Keratinocyte (primary cell): ENCODE data around the gene PPFIBP2. TPM values are rescaled to one million over a fixed set of nuclear protein-coding genes. Genes with fewer than 3 reads are reported as not detected.

Source experiments
- DNase-seq: peaks from one replicate; pipeline ENCODE4 v3.0.0-alpha.2; 2011; ENCODE audit warnings: low read depth, missing footprints, low spot score
- FAIRE-seq: peaks from 2 replicates; lab custom pipeline; 2011; peaks lifted over from hg19 to GRCh38; lab: Jason Lieb, UNC
- H2AFZ ChIP-seq: 2 replicates; pipeline ENCODE4 v1.6.0; 2012; ENCODE audit warnings: low read length, control low read depth, inconsistent platforms; ENCODE audit not compliant: control insufficient read depth
- H3K27ac ChIP-seq: 2 replicates; pipeline ENCODE4 v1.5.1; 2011; ENCODE audit warnings: low read length; ENCODE audit not compliant: control insufficient read depth, insufficient read depth
- H3K27me3 ChIP-seq: 3 replicates; pipeline ENCODE4 v1.6.0; 2011; ENCODE audit warnings: low read length; ENCODE audit not compliant: control insufficient read depth, insufficient read depth; ENCODE audit errors: extremely low read depth
- H3K36me3 ChIP-seq, 2 experiments: 2 replicates in 1 of 2; 3 replicates in 1 of 2; pipeline ENCODE4 v1.5.1; 2011; ENCODE audit warnings: low read length in 2 of 2, mild to moderate bottlenecking in 1 of 2; ENCODE audit not compliant: control insufficient read depth in 2 of 2, insufficient read depth in 2 of 2; ENCODE audit errors: extremely low read depth in 1 of 2
- H3K4me1 ChIP-seq: 3 replicates; pipeline ENCODE4 v1.5.1; 2011; ENCODE audit warnings: low read length; ENCODE audit not compliant: control insufficient read depth, insufficient read depth; ENCODE audit errors: extremely low read depth
- H3K4me2 ChIP-seq: 3 replicates; pipeline ENCODE4 v1.6.0; 2011; ENCODE audit warnings: low read depth, low read length; ENCODE audit not compliant: control insufficient read depth, insufficient read depth; ENCODE audit errors: extremely low read depth
- H3K4me3 ChIP-seq, 3 experiments: fragments of 200-600 bp in 1 of 3; sonication (generic) in 1 of 3; 2 replicates in 2 of 3; 3 replicates in 1 of 3; pipeline ENCODE4 v1.5.1; 2011 to 2016; ENCODE audit warnings: low read length in 3 of 3, mild to moderate bottlenecking in 3 of 3, control low read depth in 2 of 3, inconsistent platforms in 1 of 3, low read depth in 1 of 3, mixed read lengths in 1 of 3, mixed run types in 1 of 3, moderate library complexity in 1 of 3; ENCODE audit not compliant: control insufficient read depth in 2 of 3, insufficient read depth in 2 of 3; ENCODE audit errors: extremely low read depth in 1 of 3
- H3K79me2 ChIP-seq: 2 replicates; pipeline ENCODE4 v1.6.0; 2012; ENCODE audit warnings: low read length; ENCODE audit not compliant: control insufficient read depth, insufficient read depth
- H3K9ac ChIP-seq: 3 replicates; pipeline ENCODE4 v1.6.0; 2011; ENCODE audit warnings: low read length; ENCODE audit not compliant: control insufficient read depth, insufficient read depth; ENCODE audit errors: extremely low read depth
- H3K9me1 ChIP-seq: 3 replicates; pipeline ENCODE4 v1.6.0; 2011; ENCODE audit warnings: low read length; ENCODE audit not compliant: control insufficient read depth, insufficient read depth; ENCODE audit errors: extremely low read depth
- H3K9me3 ChIP-seq: 2 replicates; pipeline ENCODE4 v1.5.1; 2012; ENCODE audit warnings: low read depth, low read length; ENCODE audit not compliant: control insufficient read depth
- H4K20me1 ChIP-seq: 3 replicates; pipeline ENCODE4 v1.6.0; 2011; ENCODE audit warnings: low read length; ENCODE audit not compliant: control insufficient read depth, insufficient read depth; ENCODE audit errors: extremely low read depth
- CTCF ChIP-seq, 3 experiments: IDR thresholded peaks in 1 of 3; conservative IDR thresholded peaks in 1 of 3; optimal IDR thresholded peaks in 1 of 3; 2 replicates in 2 of 3; 3 replicates in 1 of 3; pipeline versions ENCODE3 to v1.5.1; 2011; ENCODE audit warnings: low read length in 3 of 3, mild to moderate bottlenecking in 3 of 3, moderate library complexity in 2 of 3, control low read depth in 1 of 3, inconsistent platforms in 1 of 3; ENCODE audit not compliant: insufficient read depth in 2 of 3; ENCODE audit errors: extremely low read depth in 1 of 3
- EZH2 ChIP-seq: IDR thresholded peaks from one replicate; pipeline ENCODE4 v1.6.1; 2012; ENCODE audit warnings: inconsistent platforms, mild to moderate bottlenecking, low read length, moderate library complexity
- dilution Hi-C: fragments of 300-500 bp; cut with MboI; formaldehyde crosslinking; loops from one replicate; pipeline ENCODE4 v1.7.0; 2020; ENCODE audit warnings: low sequenced_read_pairs; ENCODE audit not compliant: extremely low pct_ligation_motif_present
- polyA plus RNA-seq, 5 experiments: library from polyadenylated mRNA; depleted of rRNA in 3 of 5; stranded (reverse) in 3 of 5; stranded (forward) in 1 of 5; unstranded in 1 of 5; fragments of >200 nt; gene quantifications; 1 replicate in 1 of 5; 2 replicates in 3 of 5; 3 replicates in 1 of 5; pipeline versions ENCODE4 v1.2.1 to v1.2.3, GENCODE V29; 2011 to 2012; ENCODE audit warnings: missing spikeins in 2 of 5, low read depth in 1 of 5, low replicate concordance in 1 of 5

The PPFIBP2 gene
- polyA plus RNA-seq, 1 donor (not counting 4 experiments of a cell fraction or from before 2014, with no cell fraction given): 11.0 TPM

GRCh38 chr11:7485186-7486097 lies 28.4 kb upstream of the PPFIBP2 start, which contains the start of gene OLFML1:
Gene OLFML1, plus strand, starts transcription at chr11:7485506. Its CDS starts 370 bp downstream, at chr11:7485876.
- no peak within 1 kb of the TSS for H3K27ac ChIP-seq
- H3K9me3 ChIP-seq: no peaks in the 10 kb centered on the region
- no peak for TF ChIP-seq EZH2
- TF ChIP-seq CTCF (optimal IDR thresholded peaks at IDR 0.05 in 1 of 3, IDR thresholded peaks at IDR 0.05 in 1 of 3, conservative IDR thresholded peaks at IDR 0.05 in 1 of 3; ENCODE audit: extremely low read depth in 1 of 3, insufficient read depth in 2 of 3, low read length in 3 of 3): no peak
- no peak within 1 kb of the TSS for H3K4me2 ChIP-seq
- no peaks in the 10 kb centered on the region for H3K9me1 ChIP-seq
- no peaks in the 10 kb centered on the region for H4K20me1 ChIP-seq
- DNase-seq (no peak), FAIRE-seq (no peak)
- no peaks in the 10 kb centered on the region for H3K36me3 ChIP-seq
- no peak within 1 kb of the TSS for H2AFZ ChIP-seq
- dilution Hi-C loops: no loop called here
- no peak within 1 kb of the TSS for H3K4me3 ChIP-seq
- H3K9ac ChIP-seq: no peak within 1 kb of the TSS
- H3K4me1 ChIP-seq: no peaks in the 10 kb centered on the region
- H3K79me2 ChIP-seq: no peaks in the 10 kb centered on the region
- H3K27me3 ChIP-seq: no peaks in the 10 kb centered on the region

DNA sequence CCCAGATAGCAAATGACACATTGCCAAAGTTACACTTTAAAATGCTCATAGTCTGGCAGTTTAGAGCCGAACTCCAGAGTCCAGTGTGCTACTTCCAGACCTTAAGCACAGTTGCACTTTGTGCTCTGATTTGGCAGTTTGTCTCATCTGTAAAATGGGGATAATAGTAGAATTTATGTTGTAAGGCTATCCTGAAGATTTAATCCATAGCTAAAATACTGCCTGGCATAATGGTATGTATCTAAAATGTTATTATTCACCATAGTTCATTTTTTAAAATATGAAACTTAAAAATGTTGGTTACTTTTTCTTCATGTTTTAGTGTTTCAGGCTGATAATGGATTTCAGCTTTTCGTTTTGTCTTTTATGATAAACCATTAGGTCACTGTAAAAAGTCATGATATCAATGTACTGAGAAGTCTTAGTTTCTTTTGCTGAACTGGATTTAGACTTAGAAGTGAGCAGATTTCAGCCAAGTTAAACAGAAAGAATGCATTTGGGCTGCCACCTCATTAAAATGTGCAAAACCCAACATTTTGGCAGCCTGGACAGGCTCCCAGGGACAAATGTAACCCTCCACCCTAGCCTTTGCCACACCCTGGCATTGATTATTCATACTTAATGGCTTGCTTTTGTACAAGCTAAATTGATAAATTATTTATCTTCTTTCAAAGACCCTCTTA lies 27.6 kb upstream of the PPFIBP2 start:
- Histone ChIP-seq H3K9ac (no peak overlapping the region), H3K27ac (no peak overlapping the region), H3K4me3 (no peak overlapping the region), H3K27me3 (no peaks in the 10 kb centered on the region), H3K4me2 (no peak overlapping the region), H3K36me3 (no peaks in the 10 kb centered on the region), H3K9me1 (no peaks in the 10 kb centered on the region), H3K79me2 (no peaks in the 10 kb centered on the region), H3K4me1 (no peaks in the 10 kb centered on the region), H3K9me3 (no peaks in the 10 kb centered on the region), H4K20me1 (no peaks in the 10 kb centered on the region), H2AFZ (no peak overlapping the region)
- FAIRE-seq (no peak), DNase-seq (no peak)
- dilution Hi-C loops: no loop called here
- TF ChIP-seq EZH2: no peak
- TF ChIP-seq CTCF (optimal IDR thresholded peaks at IDR 0.05 in 1 of 3, IDR thresholded peaks at IDR 0.05 in 1 of 3, conservative IDR thresholded peaks at IDR 0.05 in 1 of 3; ENCODE audit: extremely low read depth in 1 of 3, insufficient read depth in 2 of 3, low read length in 3 of 3): no peak
